NT2/D1 (cell line): ENCODE data around the gene ACOX1.

Source experiments
- SUZ12 ChIP-seq: IDR thresholded peaks from 2 replicates; pipeline ENCODE4 v1.6.1; 2011; ENCODE audit not compliant: insufficient read length, insufficient read depth; ENCODE audit errors: extremely low read depth
- YY1 ChIP-seq: IDR thresholded peaks from 2 replicates; pipeline ENCODE4 v1.6.1; 2011; ENCODE audit not compliant: insufficient read length, insufficient read depth
- ZNF274 ChIP-seq: IDR thresholded peaks from 2 replicates; pipeline ENCODE4 v1.6.1; 2011; ENCODE audit warnings: mild to moderate bottlenecking, low read depth, low read length

- TF ChIP-seq ZNF274 (no peak), SUZ12 (no peak), YY1 (no peak)
Observed at GRCh38 chr17:75897160-75898019, 81.6 kb downstream of the ACOX1 start.
